GM12873 (cell line): ENCODE measurements around the gene CDYL.

Experiments
- CTCF ChIP-seq: IDR thresholded peaks from 2 replicates; pipeline ENCODE4 v1.5.1; 2012; ENCODE audit warnings: low read depth, mild to moderate bottlenecking, moderate library complexity, low read length, control low read depth; ENCODE audit not compliant: insufficient read depth; ENCODE audit errors: missing control alignments

The CDYL gene

GRCh38 chr6:4732691-4733315, 43.4 kb upstream of the CDYL start:
- no peak for TF ChIP-seq CTCF

DNA sequence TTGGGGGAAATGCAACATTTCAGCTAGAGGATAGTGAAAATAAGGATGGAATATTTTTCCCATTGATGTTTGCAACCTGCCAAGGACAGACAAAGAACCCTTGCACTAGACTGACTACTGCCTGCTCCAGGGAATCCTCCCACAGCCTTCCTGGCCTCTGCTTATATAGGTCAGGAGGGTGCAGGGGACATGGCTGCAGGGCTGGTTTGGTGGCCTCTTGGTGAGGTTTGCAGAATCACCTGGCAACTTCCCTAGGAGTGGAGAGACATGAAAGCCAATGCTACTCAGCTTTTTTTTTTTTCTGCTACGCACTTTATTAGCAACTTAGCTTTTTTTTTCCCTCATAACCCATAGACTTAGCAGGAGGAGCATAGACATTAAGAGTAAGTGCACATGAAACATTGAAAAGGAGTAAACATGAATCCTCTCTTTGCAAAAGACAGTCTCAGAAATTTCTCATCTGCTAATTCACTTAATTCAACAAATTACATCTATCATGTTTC, 39.8 kb upstream of the CDYL start:
- TF ChIP-seq CTCF: no peak

DNA sequence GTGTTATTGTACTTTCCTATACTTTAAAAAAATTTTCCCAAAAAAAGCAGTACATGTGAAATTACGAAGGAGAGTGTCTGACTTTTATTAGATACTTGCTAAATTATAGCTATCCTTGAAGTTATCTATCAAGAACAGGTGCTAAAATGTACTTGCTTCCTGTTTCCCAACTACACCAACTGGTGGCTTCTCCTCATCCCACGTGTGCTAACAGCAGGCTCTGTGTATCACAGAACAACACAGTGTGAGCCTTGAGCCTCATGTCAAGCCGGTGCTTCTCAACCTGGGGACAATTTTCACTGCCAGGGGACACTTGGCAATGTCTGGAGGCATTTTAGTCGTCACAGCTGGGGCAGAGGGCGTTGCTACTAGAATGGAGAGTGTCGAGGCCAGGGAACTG, 36.2 kb upstream of the CDYL start:
- no peak for TF ChIP-seq CTCF

GRCh38 chr6:4743062-4743461, 33.1 kb upstream of the CDYL start:
- TF ChIP-seq CTCF: no peak

- TF ChIP-seq CTCF: no peak
These were observed 32.3 kb upstream of the CDYL start for GRCh38 chr6:4743926-4744325.

- TF ChIP-seq CTCF: no peak
These were observed 28.6 kb upstream of the CDYL start for GRCh38 chr6:4747588-4747987.

DNA sequence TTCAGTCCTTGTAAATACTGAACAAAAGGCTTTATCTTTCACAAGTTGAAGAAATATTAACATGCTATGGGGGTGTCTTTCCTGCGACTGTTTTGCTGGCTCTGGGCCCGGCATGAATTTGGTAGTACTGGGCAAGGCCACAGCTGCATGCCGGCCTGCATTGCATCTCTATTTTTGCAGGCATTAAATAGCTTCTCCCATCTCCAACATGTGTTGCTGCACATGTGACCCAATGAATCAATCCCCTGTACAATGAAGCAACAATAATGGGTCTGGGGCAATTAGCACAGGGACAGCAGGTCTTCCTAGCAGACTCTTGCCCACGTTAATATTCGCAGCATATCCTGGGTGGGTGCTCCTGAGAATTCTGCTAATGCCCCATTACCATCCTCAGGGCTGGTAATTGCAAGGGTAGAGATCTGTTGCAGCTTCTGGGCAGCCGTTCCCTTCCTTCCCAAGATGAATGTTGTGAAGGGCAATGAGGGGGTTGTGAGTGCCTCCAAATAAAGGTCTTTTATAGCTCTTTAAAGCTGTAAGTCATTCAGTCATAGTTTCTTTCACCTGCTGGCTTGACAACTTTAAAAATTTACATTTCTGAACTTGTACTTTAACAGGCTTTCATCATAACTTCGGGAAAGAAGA, 24.3 kb upstream of the CDYL start:
- TF ChIP-seq CTCF: no peak
